Esophagus squamous epithelium (tissue), 4 donors: ENCODE measurements around the gene ARFIP1.

Experiments
- POLR2A ChIP-seq, 4 donors: fragments of 450-650 bp; IDR thresholded peaks; one replicate each; pipeline ENCODE4 v1.6.1; 2017; ENCODE audit warnings: antibody characterized with exemption in 4 of 4, mild to moderate bottlenecking in 4 of 4, moderate library complexity in 3 of 4
- TF ChIP-seq, protein P1 (sequence below), 6 experiments: fragments of 450-650 bp in 4 of 6; fragments of 200-600 bp in 2 of 6; sonication (generic) in 2 of 6; IDR thresholded peaks; one replicate each; pipeline ENCODE4 v1.5.1; 2016 to 2019; ENCODE audit warnings: antibody characterized with exemption in 6 of 6, mild to moderate bottlenecking in 4 of 6, moderate library complexity in 4 of 6

DNA sequence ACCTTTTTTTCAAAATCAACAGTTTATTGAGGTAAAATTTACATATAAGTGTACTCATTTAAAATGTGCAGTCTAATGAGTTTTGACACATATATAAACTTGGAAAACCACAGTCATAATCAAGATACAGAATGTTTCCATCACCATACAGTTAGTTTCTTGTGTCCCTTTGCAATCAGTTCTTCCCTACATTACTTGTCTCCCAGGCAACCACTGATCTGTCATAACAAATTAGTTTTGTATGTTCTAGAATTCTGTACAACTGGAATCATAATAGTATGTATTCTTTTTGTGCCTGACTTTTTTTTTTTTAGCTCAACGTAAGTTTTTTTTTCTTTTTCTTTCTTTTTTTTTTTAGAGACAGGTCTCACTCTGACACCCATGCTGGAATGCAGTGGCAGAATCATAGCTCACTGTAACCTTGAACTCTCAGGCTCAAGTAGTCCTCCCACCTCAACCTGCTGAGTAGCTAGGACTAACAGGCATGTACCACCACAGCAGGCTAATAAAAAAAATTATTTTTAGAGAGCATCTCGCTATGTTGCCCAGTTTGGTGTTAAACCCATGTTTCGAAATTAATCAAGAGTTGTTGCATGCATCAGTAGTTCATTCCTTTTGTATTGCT is 26.9 kb downstream of the ARFIP1 start:
- TF ChIP-seq, protein P1, sequence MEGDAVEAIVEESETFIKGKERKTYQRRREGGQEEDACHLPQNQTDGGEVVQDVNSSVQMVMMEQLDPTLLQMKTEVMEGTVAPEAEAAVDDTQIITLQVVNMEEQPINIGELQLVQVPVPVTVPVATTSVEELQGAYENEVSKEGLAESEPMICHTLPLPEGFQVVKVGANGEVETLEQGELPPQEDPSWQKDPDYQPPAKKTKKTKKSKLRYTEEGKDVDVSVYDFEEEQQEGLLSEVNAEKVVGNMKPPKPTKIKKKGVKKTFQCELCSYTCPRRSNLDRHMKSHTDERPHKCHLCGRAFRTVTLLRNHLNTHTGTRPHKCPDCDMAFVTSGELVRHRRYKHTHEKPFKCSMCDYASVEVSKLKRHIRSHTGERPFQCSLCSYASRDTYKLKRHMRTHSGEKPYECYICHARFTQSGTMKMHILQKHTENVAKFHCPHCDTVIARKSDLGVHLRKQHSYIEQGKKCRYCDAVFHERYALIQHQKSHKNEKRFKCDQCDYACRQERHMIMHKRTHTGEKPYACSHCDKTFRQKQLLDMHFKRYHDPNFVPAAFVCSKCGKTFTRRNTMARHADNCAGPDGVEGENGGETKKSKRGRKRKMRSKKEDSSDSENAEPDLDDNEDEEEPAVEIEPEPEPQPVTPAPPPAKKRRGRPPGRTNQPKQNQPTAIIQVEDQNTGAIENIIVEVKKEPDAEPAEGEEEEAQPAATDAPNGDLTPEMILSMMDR (IDR thresholded peaks at IDR 0.05): no peak
- no peak for TF ChIP-seq POLR2A (IDR thresholded peaks at IDR 0.05)
